Liver (tissue), 9 donors: ENCODE measurements around the gene CNKSR3. TPM values are rescaled to one million over a fixed set of nuclear protein-coding genes. Genes with fewer than 3 reads are reported as not detected.

Source experiments
- DNase-seq: peaks from one replicate; pipeline ENCODE4 v3.0.0-alpha.2; 2017; ENCODE audit warnings: low spot score
- H3K27ac ChIP-seq, 2 donors: one replicate each; pipeline ENCODE4 v1.7.0; 2013; ENCODE audit warnings: inconsistent platforms in 2 of 2, low read length in 2 of 2, control low read depth in 1 of 2, low read depth in 1 of 2, mild to moderate bottlenecking in 1 of 2
- H3K27me3 ChIP-seq, 4 donors: one replicate each; pipeline versions ENCODE4 v1.6.1 to v1.7.0; 2013; ENCODE audit warnings: low read length in 3 of 4, inconsistent platforms in 1 of 4, mild to moderate bottlenecking in 1 of 4, moderate library complexity in 1 of 4; ENCODE audit not compliant: control insufficient read depth in 4 of 4, insufficient read depth in 4 of 4
- H3K36me3 ChIP-seq, 4 donors: one replicate each; pipeline versions ENCODE4 v1.6.1 to v1.7.0; 2013; ENCODE audit warnings: low read length in 3 of 4, mild to moderate bottlenecking in 3 of 4, low read depth in 1 of 4, moderate library complexity in 1 of 4; ENCODE audit not compliant: control insufficient read depth in 4 of 4, insufficient read depth in 3 of 4
- H3K4me1 ChIP-seq, 4 donors: one replicate each; pipeline versions ENCODE4 v1.6.1 to v1.7.0; 2013; ENCODE audit warnings: low read length in 3 of 4, mild to moderate bottlenecking in 3 of 4, moderate library complexity in 1 of 4; ENCODE audit not compliant: control insufficient read depth in 4 of 4, insufficient read depth in 4 of 4
- H3K4me3 ChIP-seq, 3 donors: one replicate each; pipeline versions ENCODE4 v1.6.1 to v1.7.0; 2013; ENCODE audit warnings: low read length in 3 of 3, control low read depth in 1 of 3, low read depth in 1 of 3, mild to moderate bottlenecking in 1 of 3
- H3K9ac ChIP-seq, 2 donors: one replicate each; pipeline ENCODE4 v1.7.0; 2013; ENCODE audit warnings: low read length in 2 of 2, mild to moderate bottlenecking in 2 of 2, moderate library complexity in 2 of 2, control low read depth in 1 of 2, low read depth in 1 of 2
- H3K9me3 ChIP-seq, 4 donors: one replicate each; pipeline versions ENCODE4 v1.6.1 to v1.7.0; 2013; ENCODE audit warnings: low read length in 3 of 4; ENCODE audit not compliant: control insufficient read depth in 4 of 4
- ATF3 ChIP-seq: IDR thresholded peaks from 2 replicates; pipeline ENCODE4 v1.6.1; 2016; ENCODE audit warnings: antibody characterized with exemption
- CTCF ChIP-seq: fragments of 150-350 bp; IDR thresholded peaks from 2 replicates; pipeline ENCODE4 v1.5.1; 2017; ENCODE audit warnings: improper control_type of control experiment, low read depth, low read length; ENCODE audit not compliant: missing input control
- EGR1 ChIP-seq, 2 donors: IDR thresholded peaks; 2 replicates each; pipeline ENCODE4 v1.6.1; 2016 to 2018; ENCODE audit warnings: antibody characterized with exemption in 2 of 2, low read depth in 2 of 2
- FOXA1 ChIP-seq: IDR thresholded peaks from 2 replicates; pipeline ENCODE4 v1.6.1; 2016; ENCODE audit warnings: antibody characterized with exemption
- FOXA2 ChIP-seq: IDR thresholded peaks from 2 replicates; pipeline ENCODE4 v1.6.1; 2016; ENCODE audit warnings: antibody characterized with exemption
- GABPA ChIP-seq, 2 donors: IDR thresholded peaks in 1 of 2; conservative IDR thresholded peaks in 1 of 2; 2 replicates each; pipeline ENCODE4 v1.6.1; 2016; ENCODE audit warnings: antibody characterized with exemption in 2 of 2, mild to moderate bottlenecking in 1 of 2, moderate library complexity in 1 of 2
- HNF4A ChIP-seq, 2 donors: conservative IDR thresholded peaks; 2 replicates each; pipeline ENCODE4 v1.6.1; 2016; ENCODE audit warnings: antibody characterized with exemption in 2 of 2, mild to moderate bottlenecking in 2 of 2
- HNF4G ChIP-seq: IDR thresholded peaks from 2 replicates; pipeline ENCODE4 v1.6.1; 2016; ENCODE audit warnings: antibody characterized with exemption
- JUND ChIP-seq, 2 donors: IDR thresholded peaks; 2 replicates each; pipeline ENCODE4 v1.6.1; 2016; ENCODE audit warnings: antibody characterized with exemption in 2 of 2
- NR2F2 ChIP-seq: IDR thresholded peaks from 2 replicates; pipeline ENCODE4 v1.6.1; 2016; ENCODE audit warnings: antibody characterized with exemption
- RAD21 ChIP-seq, 2 donors: IDR thresholded peaks; 2 replicates each; pipeline ENCODE4 v1.6.1; 2016; ENCODE audit warnings: antibody characterized with exemption in 2 of 2, mild to moderate bottlenecking in 2 of 2
- RXRA ChIP-seq, 2 donors: IDR thresholded peaks; 2 replicates each; pipeline ENCODE4 v1.6.1; 2017 to 2018; ENCODE audit warnings: antibody characterized with exemption in 2 of 2, mild to moderate bottlenecking in 1 of 2
- SP1 ChIP-seq: IDR thresholded peaks from 2 replicates; pipeline ENCODE4 v1.6.1; 2018; ENCODE audit warnings: antibody characterized with exemption, mild to moderate bottlenecking
- TAF1 ChIP-seq: conservative IDR thresholded peaks from 2 replicates; pipeline ENCODE4 v1.6.1; 2016; ENCODE audit warnings: antibody characterized with exemption, mild to moderate bottlenecking
- YY1 ChIP-seq: IDR thresholded peaks from 2 replicates; pipeline ENCODE4 v1.6.1; 2016; ENCODE audit warnings: antibody characterized with exemption, mild to moderate bottlenecking
- ZBTB33 ChIP-seq: IDR thresholded peaks from 2 replicates; pipeline ENCODE4 v1.6.1; 2016; ENCODE audit warnings: antibody characterized with exemption
- WGBS: extraction: QIAGEN DNeasy Blood & Tissue Kit; methylation state at CpG from one replicate; pipeline ENCODE4 v1.1.7; 2013; 5-methylcytosine and 5-hydroxymethylcytosine counted together
- polyA plus RNA-seq, 2 donors: library from polyadenylated mRNA; stranded (reverse) in 1 of 2; unstranded in 1 of 2; fragments of 200-250 nt in 1 of 2; fragments of >200 nt in 1 of 2; fragmentation: Nextera tagmentation in 1 of 2; extraction: Ambion mirVana in 1 of 2; gene quantifications; one replicate each; pipeline versions ENCODE4 v1.2.1 to v1.2.3, GENCODE V29; 2013 to 2015
- total RNA-seq, 2 donors: library from RNA; depleted of rRNA; stranded (reverse); fragments of >200 nt; gene quantifications; one replicate each; pipeline ENCODE4 v1.2.3, GENCODE V29; 2014
- TF ChIP-seq, protein P1 (sequence below): IDR thresholded peaks from 2 replicates; pipeline ENCODE4 v1.6.1; 2016; ENCODE audit warnings: antibody characterized with exemption
- TF ChIP-seq, protein P2 (sequence below): IDR thresholded peaks from 2 replicates; pipeline ENCODE4 v1.6.1; 2016; ENCODE audit warnings: antibody characterized with exemption, mild to moderate bottlenecking
- donor health status: healthy.
- donor health status: healthy.
- donor health status: healthy.
- donor health status: healthy.
- donor health status: healthy.

CNKSR3 gene
- total and polyA plus RNA-seq, 4 donors = 6.4 to 22.7 (median 15.0) TPM

DNA sequence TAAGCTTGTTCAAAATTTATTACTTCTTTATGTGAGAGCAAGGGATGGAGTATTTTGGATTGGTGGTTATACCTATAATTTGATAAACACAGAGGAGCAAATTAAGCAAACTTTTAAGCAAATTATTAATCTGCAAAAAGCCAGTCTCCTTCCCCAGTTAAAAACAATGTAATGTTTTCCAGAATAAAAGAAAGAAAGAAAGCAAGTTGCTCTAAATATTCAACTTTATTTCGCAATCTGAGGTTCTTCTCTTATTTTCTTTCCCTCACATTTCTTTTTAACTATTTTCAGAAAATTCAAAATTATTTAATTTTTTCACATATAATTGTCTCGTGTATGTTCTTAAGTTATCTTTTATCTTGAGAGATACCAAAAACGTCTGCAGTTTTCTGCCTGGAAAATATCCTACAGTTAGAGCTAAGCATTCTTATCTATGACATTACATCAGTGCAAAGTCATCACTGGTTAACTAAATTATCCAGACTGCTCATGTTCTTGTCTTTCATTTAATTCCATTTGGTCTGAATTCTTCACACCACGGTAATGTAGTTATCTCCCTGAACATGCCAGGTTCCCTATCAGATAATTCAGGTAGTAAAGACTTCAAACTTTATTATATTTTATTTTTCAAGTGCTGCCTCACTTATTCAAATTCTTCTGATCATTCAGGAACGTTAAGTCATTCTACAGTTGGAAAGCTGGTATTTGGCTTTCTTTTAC lies 3.3 kb upstream of the CNKSR3 start:
- no peak for TF ChIP-seq RXRA (IDR thresholded peaks at IDR 0.05)
- no peak for TF ChIP-seq CTCF
- no peak for TF ChIP-seq GABPA (IDR thresholded peaks at IDR 0.05 in 1 of 2, conservative IDR thresholded peaks at IDR 0.05 in 1 of 2)
- no peak for TF ChIP-seq RAD21 (IDR thresholded peaks at IDR 0.05)
- TF ChIP-seq TAF1 = no peak
- TF ChIP-seq, protein P1, sequence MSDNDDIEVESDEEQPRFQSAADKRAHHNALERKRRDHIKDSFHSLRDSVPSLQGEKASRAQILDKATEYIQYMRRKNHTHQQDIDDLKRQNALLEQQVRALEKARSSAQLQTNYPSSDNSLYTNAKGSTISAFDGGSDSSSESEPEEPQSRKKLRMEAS = no peak
- no peak for TF ChIP-seq ZBTB33
- WGBS = 66% methylated on average over 5 of the region's 5 CpGs
- Histone ChIP-seq H3K27me3 (no peaks in the 10 kb centered on the region), H3K4me1 (peaks cover 0 to 11% (median 5%) of the 10 kb centered on the region in 4 donors), H3K9ac (no peak overlapping the region), H3K36me3 (no peaks in the 10 kb centered on the region), H3K4me3 (no peak overlapping the region), H3K9me3 (no peaks in the 10 kb centered on the region), H3K27ac (no peak overlapping the region)
- DNase-seq = no peak

DNA sequence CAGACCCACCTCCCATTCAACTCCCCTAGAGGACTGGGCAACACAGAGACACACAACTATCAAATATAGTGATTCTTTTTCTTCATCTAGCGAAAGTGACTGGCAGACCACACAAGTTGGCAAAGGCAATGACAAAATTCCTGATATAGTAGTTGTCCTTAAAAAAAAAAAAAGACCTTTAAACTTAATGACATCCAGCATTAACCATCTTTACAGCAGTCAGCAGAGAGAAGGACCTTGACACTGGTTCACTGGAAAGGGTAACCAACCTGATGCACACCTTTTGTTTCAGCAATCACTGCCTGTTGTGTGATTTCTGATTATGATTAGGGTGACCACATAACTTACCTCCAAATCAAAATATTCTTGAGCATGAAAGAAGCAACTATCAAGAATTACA lies 1.7 kb upstream of the CNKSR3 start:
- no peak for DNase-seq
- TF ChIP-seq, protein P2, sequence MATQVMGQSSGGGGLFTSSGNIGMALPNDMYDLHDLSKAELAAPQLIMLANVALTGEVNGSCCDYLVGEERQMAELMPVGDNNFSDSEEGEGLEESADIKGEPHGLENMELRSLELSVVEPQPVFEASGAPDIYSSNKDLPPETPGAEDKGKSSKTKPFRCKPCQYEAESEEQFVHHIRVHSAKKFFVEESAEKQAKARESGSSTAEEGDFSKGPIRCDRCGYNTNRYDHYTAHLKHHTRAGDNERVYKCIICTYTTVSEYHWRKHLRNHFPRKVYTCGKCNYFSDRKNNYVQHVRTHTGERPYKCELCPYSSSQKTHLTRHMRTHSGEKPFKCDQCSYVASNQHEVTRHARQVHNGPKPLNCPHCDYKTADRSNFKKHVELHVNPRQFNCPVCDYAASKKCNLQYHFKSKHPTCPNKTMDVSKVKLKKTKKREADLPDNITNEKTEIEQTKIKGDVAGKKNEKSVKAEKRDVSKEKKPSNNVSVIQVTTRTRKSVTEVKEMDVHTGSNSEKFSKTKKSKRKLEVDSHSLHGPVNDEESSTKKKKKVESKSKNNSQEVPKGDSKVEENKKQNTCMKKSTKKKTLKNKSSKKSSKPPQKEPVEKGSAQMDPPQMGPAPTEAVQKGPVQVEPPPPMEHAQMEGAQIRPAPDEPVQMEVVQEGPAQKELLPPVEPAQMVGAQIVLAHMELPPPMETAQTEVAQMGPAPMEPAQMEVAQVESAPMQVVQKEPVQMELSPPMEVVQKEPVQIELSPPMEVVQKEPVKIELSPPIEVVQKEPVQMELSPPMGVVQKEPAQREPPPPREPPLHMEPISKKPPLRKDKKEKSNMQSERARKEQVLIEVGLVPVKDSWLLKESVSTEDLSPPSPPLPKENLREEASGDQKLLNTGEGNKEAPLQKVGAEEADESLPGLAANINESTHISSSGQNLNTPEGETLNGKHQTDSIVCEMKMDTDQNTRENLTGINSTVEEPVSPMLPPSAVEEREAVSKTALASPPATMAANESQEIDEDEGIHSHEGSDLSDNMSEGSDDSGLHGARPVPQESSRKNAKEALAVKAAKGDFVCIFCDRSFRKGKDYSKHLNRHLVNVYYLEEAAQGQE = no peak
- TF ChIP-seq TAF1 (no peak), ATF3 (no peak), CTCF (no peak), EGR1 (IDR thresholded peaks at IDR 0.05; ENCODE audit: low read depth in 2 of 2) (no peak), ZBTB33 (no peak), FOXA2 (no peak), SP1 (no peak), FOXA1 (no peak), JUND (IDR thresholded peaks at IDR 0.05) (no peak), RXRA (IDR thresholded peaks at IDR 0.05) (peak in 1 of 2 donors; percentile 32), RAD21 (IDR thresholded peaks at IDR 0.05) (no peak), NR2F2 (no peak), HNF4A (conservative IDR thresholded peaks at IDR 0.05) (peak in 1 of 2 donors; percentile 56), HNF4G (no peak), YY1 (no peak)
- TF ChIP-seq, protein P1 = no peak
- Histone ChIP-seq H3K9ac (peak overlapping the region; percentile 32 to 40), H3K4me3 (peak overlapping the region in 2 of 3 donors; percentile 33 to 81), H3K27me3 (no peaks in the 10 kb centered on the region), H3K36me3 (no peaks in the 10 kb centered on the region), H3K4me1 (peaks cover 0 to 24% (median 17%) of the 10 kb centered on the region in 4 donors), H3K9me3 (no peaks in the 10 kb centered on the region), H3K27ac (peak overlapping the region; percentile 68 to 76)
- 42% methylated on average over 1 of the region's 1 CpG for WGBS
